Fibroblast of skin of left biceps (primary cell): ENCODE data around the gene APC.

Experiments used
- DNase-seq, 2 experiments: peaks; one replicate each; pipeline ENCODE4 v3.0.0-alpha.2; 2013; ENCODE audit warnings: low read depth in 2 of 2

The APC gene

DNA sequence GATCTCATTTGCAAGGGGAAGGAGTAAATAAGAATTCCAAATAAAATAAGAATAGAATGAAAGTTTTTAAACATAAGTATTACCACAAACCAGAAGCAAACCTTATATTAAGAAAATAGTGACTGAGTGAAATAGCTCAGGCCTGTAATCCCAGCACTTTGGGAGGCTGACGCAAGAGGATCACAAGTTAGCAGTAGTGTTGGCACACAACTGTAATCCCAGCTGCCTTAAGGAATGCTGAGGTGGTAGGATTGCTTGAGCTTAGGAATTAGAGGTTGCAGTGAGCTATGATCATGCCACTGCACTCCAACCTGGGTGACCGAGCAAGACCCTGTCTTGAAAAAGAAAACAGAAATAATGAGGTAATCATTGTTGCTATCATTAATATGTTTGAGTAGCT, 47.0 kb downstream of the APC start:
- no peak for DNase-seq

DNA sequence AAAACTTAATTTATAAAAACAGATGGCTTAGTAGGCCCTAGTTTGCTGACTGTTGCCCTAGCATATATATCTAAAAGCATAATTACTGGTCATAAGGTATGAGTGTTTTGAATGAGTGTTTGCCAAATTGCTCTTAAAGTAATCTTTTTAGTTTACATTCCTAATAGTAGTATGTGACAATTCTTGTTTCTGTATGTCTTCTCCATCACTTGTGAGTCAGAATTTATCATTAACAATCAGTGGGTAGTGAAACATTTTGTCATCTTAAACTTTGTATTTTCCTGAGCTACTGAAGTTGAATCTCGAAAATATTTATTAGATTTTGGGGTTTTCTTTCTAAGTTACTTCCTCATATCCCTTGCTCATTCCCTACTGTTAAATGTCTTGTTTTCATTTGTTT, 49.6 kb downstream of the APC start:
- no peak for DNase-seq

DNA sequence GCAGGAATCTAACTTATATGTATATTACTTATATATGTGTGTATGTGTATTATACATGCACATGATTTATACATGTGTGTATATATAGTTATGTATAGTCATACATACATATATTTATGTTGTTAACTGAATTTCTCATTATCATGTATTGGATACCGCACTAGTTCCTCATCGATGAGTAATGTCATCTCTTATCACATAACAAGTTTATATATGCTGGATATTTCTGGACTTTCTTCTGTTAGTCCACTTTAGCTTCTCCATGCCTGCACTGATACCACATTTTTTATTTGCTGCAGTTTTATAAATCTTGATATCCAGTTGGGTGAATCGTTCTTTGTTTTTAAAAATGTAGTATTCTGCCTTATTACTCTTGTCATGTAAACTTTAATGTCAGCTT, 50.2 kb downstream of the APC start:
- DNase-seq = no peak

DNA sequence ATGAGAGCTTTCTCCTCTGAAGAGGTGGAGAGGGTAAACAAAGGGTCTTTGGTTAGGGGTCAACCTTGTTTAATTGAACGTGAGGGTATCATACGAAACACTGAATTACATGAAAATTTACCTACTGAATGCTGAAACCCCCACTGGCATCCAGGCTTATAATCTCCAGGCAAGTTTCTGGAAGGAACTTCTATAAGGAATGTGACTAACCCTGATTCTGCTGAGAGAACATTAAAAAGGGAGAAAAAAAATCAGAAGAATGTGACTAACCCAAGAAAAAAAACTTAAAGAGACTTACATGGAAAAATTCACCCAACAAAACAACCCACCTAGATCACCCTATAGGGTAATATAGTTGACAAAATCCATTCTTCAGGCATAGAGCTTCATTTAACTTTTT, 55.5 kb downstream of the APC start:
- no peak for DNase-seq

DNA sequence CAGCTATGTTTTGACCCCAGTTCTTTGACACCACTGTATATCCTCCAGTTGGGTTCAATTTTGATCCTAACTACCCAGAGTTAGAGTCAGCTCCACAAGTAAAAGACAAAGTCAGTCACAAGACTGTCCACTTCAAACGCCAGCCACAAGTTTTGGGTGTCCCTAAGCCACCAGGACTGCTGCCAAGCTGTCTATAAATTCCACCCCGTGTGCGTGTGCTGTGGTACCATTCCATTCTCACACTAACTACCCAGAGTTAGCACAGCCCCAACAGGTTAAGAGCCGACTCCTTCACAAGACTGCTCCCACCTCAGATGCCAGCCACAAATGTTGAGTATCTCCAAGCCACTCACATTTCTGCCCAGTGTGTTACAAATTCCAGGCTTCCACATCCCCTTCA, 56.7 kb downstream of the APC start:
- no peak for DNase-seq

DNA sequence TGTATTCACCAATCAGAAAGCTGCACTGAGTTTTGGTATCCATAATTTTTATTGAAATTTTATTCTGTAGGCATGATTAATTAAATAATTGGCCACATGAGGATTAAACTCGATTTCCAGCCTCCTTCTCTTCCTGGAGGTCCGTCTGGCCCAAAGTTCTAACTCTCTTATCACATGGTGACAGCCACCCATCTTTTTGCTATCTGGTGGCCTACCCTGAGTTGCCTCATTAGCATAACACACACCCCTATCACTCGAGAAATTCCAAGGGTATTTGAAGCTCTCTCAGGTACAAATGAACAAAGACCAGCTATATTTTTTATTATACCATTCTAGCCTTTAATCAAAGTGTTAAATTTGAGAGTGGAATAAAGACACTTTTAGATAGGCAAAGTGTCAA, 57.7 kb downstream of the APC start:
- no peak for DNase-seq

DNA sequence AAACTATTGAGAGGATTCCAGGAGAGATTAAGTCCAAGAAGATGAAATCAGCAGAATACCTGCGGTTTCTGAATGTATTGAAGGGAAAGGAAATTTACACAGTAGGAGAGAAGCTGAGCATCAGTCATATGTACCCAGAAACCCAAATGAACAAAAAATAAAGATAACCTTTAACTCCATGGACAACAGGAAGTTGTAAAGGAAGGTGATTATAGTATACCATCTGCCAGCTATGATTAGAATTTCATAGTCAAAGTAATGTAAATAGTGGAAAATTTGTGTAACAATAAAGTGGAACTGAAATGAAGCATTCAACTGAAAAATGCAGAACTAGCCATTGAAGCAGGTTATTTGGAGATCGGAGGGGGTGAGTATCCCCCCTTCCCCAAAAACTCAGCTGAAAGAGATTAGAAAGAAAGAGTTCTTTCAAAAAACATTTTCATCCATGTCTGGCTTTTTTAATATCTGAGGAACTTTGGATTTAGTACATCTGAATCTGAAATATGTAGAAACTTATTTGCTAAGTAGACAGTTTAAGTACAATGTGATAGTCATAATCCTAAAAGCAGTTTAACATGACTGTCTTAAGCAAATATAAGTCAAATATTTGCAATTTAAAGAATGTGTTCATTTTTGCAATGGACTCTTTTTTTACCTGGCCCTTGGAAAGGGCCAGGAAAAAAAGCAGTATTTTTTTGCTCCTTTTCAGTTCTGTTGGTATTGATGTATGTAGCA, 58.4 kb downstream of the APC start:
- DNase-seq = no peak

DNA sequence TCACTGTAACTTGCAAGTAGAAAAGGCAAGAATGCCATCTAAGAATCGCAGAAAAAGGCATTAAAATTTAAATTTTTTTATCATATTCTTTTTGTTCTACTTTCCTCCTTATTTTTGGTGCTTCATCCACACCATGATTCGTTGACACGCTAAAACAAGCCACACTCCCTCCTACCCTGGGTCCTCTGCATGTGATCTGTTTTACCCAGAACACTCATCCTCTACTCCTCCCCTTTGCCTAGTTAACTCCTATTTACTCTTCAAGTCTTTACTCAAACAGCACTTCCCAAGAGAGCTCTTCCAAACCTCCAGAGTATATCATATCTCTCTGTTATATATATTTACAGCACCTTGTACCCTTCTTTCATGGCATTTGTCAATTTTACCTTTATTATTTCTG, 62.0 kb downstream of the APC start:
- no peak for DNase-seq

DNA sequence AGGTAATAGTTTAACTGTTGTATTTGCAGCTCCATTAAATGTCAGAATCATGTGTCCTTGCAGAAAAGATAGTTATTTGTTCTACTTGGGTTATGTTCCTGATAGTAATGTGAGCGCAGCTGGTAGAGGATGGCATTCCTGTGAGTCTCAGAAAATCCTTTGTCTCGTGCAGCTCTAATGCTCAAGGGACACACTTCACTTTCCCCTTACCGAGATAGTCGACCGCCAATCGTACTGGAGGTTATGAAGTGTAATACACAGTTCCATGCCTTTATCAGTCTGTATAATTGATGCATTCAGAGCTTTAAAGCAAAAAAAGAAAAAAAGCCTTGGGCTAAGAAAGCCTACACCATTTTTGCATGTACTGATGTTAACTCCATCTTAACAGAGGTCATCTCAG, 63.2 kb downstream of the APC start:
- no peak for DNase-seq

DNA sequence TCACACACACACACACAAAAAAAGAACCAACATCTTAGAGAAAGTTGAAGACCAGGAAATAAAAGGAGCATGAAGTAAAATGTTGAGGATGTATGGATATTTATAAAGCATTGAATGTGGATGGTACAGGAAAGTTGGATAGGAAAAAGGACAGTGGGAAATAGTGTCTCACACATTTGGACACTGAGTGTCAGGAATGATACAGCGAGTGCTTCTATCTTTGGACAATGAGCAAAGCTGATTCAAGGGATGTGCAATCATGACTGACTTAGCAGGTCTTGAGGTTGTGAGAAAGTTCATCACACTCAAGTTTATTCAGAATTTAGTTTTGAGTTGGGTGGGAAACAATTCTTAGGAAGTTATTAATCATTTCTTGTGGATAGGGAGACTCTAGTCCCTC, 73.3 kb downstream of the APC start:
- no peak for DNase-seq

DNA sequence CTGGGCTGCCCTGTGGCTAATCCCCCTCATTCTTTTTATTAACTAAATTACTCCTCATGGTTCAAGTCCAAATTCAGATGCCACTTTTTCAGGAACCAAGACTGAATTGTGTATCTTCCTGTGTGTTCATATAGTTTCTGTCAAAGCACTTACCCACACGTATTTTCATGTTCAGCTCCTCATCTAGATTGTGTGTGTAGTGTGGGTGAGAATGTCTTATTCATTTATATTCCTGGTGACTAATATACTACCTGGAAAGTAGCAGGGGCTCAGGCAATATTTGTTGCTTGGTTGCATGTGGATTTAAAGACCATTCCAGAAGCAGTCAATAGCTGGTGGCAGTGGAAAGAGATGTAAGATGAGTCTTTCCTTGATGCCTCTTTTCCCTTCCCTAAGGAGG, 74.9 kb downstream of the APC start:
- DNase-seq = no peak

DNA sequence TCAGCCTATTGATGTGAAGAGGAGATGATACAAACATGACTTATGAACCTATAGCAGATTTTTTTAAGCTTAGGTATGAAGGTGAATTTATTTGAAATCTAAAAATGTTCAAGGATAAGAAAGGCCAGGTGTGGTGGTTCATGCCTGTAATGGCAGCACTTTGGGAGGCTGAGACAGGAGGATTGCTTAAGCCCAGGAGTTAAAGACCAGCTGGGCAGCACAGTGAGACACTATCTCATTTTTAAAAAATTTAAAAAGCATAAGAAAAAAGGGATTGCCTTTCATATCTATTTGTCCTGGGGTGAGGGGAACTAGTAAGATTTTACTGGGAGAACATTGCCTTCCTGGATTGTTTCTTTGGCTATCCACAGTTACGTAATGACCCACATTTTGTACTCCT, 82.6 kb downstream of the APC start:
- no peak for DNase-seq

DNA sequence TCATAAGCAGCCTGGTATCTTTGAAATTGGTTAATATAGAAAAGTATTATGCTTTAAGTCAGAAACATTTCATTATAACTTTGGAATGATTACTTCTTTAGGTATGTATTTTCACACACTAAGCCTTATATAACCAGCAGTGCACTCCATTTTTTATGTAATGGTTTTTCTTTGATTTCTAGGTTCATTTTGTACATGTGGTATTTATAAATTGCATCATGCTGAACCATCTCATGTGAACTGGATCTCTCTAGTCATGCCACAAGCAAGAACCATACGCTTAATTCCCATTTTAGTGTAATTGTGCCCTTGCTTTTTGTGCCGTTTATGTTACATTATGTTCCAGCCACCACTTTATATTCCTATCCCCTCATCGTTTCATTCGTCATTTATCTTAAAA, 84.8 kb downstream of the APC start:
- DNase-seq = peak in 1 of 2 experiments; percentile 1

DNA sequence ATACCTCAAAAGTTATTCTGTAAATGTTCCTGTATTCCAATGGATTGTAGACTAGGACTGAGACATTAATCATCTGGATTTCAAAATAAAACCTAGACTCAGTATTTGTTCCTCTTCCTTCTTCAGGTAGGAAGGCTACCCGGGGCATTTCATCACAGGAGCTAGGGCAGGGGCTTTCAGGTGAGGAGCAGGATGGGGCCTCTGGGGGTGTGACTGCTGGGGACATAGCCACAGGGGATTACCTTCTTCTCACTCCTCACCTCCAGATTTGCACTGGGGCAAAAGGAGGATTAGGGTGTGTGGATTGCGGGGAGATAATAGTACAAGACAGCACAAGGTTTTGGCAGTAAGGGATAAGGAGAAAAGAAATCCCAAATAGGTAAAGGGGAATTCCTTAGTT, 85.5 kb downstream of the APC start:
- no peak for DNase-seq

DNA sequence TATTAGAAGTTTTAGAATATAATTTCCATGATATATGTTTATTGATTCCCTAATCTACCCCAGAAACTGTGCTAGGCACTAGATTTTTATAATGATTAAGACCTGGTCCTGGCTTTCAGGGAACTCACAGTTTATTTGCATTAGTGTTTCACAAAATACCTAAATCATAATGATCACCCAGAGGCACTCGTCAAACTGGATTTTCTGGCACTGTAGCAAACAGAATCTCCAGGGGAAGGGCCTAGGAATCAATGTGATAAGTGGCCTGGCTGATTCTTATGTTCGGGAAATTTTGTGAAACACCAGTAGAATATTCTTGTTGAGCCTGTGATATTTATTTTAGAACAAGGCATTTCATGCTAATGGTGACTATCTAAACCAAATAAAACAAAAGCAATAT, 86.0 kb downstream of the APC start:
- no peak for DNase-seq

DNA sequence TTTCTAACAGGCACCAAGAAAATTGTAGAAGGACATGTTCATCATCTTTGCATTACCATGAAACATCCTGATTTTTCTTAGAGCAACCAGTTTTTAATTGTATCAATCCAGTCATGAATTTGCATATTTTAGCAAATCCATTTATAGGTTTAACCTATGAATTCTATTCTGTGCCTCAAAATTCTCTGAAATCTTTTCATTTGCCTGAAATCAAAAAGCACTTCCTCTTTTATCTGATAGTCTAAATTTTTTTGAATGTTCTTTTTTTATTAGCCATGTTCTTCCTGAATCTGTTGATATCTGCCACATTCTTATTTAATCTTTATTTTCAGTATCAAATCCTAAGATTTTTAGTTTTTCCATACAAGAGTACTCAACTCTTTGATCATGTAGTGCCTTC, 86.5 kb downstream of the APC start:
- no peak for DNase-seq

DNA sequence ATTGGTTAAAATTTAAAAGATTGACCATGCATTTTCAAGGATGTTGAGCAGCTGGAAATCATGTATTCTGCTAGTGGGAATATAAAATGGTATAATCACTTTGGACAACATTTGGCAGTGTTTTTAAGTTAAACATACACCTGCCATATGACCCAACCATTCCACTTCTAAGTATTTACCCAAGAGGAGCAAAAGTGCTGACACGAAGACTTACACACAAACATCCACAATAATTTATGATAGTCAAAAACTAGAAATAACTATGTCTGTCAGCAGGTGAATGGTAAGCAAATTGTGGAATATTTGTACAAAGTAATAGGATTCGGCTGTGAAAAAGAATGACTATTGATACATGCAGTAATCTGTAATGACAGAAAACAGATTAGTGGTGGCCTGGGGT, 92.7 kb downstream of the APC start:
- no peak for DNase-seq

DNA sequence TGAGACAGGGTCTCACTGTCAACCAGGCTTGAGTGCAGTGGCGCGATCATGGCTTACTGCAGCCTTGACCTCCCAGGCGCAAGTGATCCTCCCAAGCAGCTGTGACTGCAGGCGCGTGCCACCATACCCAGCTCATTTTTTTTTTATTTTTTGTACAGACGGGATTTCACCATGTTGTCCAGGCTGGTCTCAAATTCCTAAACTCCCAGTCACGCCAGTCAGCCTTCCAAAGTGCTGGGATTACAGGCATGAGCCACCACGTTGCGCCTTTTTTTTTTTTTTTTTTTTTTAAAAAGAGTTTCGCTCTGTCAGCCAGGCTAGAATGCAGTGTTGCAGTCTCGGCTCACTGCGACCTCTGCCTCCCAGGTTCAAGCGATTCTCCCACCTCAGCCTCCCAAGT, 96.3 kb downstream of the APC start:
- DNase-seq = no peak

DNA sequence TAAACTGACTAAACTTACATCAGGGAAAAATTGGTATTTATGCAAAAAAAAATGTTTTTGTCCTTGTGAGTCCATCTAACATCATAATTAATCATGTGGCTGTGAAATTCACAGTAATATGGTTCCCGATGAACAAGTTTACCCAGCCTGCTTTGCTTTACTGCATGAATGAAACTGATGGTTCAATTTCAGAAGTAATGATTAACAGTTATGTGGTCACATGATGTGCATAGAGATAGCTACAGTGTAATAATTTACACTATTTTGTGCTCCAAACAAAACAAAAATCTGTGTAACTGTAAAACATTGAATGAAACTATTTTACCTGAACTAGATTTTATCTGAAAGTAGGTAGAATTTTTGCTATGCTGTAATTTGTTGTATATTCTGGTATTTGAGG, 106.8 kb downstream of the APC start:
- DNase-seq = no peak

DNA sequence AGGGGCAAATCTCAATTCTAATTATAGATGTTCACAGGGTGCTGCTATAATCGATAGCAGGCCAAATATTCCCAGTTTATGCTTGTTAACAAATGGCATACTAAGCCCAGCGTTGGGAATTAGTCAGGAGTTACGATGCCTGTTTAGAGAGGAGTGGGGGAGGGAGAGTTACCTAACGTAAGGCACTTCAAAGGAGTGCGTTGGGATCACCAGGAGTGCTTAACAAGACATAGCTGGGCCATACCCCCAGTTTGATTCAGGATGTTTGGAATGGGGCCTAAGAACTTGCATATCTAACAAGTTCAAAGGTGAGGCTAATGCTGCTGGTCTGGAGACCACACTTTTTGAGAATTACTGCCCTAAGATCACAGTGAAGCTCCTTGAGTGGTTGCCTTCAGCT, 108.9 kb downstream of the APC start:
- no peak for DNase-seq

DNA sequence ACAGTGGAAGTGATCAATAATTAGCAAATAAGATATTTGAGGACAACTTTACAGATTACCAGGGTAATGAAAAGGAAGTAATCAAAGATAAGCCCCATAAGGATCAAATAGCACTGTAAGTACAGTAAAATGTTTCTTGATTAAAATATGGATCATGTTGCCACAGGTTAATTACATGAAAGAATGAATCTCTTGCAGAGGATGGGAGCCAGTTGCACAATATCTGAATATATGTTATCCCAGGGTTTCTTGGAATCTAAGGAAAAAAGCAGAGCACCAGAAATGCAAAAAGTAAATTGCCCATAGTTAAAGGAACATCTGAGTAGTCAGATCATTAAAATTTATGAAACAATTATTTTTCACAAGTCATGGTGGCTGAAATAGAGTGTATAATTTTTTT, 109.6 kb downstream of the APC start:
- DNase-seq = no peak

DNA sequence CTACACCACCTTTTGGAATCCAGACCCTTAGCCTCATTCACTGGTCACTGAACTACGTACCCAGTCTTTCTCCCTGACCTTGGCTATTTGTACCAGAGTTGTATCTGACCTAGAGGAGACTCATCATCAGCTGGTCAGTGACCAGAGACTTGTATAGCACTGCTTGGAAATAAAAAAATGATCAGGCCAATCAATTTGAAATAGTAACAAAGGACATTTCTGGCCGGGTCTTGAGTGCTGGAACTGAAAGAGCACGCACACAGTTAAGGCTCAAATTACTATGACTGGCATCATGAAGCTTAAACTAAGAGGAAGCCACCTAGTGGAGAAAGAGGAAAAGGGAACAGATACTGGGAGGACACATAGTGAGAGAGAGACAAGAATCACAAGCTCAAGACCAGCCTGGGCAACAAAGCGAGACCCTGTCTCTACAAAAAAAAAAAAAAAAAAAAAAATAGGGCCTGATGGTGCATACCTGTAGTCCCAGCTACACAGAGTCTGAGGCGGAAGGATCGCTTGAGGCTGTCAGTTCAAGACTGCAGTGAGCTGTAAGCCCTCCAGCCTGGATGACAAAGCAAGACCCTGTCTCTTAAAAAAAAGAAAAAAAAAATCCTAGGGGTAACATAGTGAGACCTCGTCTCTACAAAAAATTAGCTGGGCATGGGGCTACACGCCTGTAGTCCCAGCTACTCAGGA, 110.6 kb downstream of the APC start:
- DNase-seq = peak; percentile 31 to 34

DNA sequence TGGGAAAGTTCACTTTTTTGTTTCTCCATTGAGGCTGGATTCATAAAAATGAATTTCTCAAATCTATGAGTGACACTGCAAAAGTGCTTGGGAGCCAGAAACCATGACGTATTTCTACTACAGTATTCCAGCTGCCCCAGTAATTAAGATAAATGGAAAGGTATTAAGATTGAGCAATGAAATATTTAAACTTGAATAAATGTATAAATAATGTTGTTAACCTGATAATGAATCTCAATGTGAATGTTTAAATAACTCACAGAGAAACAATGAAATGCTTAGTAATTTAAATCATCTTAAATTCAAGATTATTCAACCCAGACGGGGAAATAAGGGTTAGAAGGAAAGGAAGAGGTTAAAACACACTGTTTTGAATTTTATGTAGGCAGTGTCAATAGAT, 112.2 kb downstream of the APC start:
- no peak for DNase-seq

DNA sequence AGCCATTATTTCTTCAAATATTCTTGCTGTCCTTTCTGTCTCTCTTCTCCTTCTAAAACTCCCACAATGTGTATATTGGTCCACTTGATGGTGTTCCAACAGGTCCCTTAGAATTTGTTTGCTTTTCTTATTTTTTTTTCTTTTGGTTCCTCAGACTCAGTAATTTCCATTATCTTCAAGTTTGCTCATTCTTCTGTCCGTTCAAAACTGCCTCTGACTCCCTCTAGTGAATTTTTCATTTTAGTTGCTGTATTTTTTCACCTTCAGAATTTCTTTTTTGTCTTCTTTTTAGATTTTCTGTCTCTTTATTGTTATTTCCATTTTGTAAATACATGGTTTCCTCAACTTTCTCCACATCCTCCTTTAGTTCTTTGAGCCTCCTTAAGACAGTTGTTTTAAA, 117.0 kb downstream of the APC start:
- DNase-seq = no peak
